Stomach (tissue), 4 donors: ENCODE results near the gene RPL5.

Source experiments
- EP300 ChIP-seq: sonication (generic); formaldehyde crosslinking; IDR thresholded peaks from one replicate; pipeline ENCODE4 v1.6.1; 2017; ENCODE audit warnings: antibody characterized with exemption
- TF ChIP-seq, protein P1 (sequence below), 7 experiments: fragments of 450-650 bp in 4 of 7; fragments of 200-600 bp in 3 of 7; sonication (generic) in 3 of 7; IDR thresholded peaks; one replicate each; pipeline ENCODE4 v1.5.1; 2016 to 2019; ENCODE audit warnings: antibody characterized with exemption in 7 of 7, control low read depth in 2 of 7, mild to moderate bottlenecking in 1 of 7

DNA sequence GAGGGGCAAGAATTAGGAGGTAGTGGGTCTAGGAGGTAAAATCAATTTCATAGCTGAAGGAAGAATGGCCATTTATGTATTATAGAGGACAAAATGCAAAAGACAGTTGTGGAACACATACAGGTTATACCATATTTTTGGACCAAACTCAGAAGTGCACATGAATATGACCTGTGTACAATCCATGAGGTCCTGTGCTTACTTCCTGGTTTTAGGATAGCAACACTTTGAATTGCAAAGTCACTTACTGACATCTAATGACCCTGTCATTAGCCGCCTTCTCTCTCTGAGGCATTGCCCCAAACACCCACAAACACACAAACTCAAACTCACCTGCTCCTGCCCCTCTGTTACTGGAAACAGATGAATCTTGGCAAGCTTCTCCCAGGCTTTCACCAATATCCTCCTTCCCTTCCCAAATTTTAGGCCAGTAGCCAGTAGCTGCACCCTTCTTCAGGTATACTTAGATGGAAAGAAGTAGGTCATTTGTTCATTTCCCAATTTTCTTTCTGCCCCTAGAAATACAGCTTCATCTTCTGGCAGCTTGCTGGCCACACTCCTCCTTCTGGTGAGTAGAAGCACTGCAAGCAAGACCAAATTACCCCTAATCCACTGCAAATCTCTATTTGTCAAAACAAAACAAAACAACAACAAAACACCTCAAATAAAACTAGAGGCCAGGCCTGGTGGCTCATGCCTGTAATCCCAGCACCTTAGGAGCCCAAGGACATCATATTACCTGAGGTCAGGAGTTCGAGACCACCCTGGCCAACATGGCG, 13.7 kb upstream of the RPL5 start:
- TF ChIP-seq, protein P1, sequence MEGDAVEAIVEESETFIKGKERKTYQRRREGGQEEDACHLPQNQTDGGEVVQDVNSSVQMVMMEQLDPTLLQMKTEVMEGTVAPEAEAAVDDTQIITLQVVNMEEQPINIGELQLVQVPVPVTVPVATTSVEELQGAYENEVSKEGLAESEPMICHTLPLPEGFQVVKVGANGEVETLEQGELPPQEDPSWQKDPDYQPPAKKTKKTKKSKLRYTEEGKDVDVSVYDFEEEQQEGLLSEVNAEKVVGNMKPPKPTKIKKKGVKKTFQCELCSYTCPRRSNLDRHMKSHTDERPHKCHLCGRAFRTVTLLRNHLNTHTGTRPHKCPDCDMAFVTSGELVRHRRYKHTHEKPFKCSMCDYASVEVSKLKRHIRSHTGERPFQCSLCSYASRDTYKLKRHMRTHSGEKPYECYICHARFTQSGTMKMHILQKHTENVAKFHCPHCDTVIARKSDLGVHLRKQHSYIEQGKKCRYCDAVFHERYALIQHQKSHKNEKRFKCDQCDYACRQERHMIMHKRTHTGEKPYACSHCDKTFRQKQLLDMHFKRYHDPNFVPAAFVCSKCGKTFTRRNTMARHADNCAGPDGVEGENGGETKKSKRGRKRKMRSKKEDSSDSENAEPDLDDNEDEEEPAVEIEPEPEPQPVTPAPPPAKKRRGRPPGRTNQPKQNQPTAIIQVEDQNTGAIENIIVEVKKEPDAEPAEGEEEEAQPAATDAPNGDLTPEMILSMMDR (IDR thresholded peaks at IDR 0.05), result peak in 5 of 7 experiments; percentile 52 to 76 (median 64)
- no peak for TF ChIP-seq EP300
